ACC112 (cell line): ENCODE results near the gene PYDC1.

Experiments
- H2AFZ ChIP-seq: fragments of 200-600 bp; sonication (generic); one replicate; pipeline ENCODE4 v1.6.0; 2017; ENCODE audit warnings: antibody characterized with exemption, low read length; ENCODE audit not compliant: unreplicated experiment
- H3K27ac ChIP-seq: fragments of 200-600 bp; sonication (generic); 2 replicates; pipeline ENCODE4 v1.5.1; 2014; ENCODE audit warnings: low read depth, mild to moderate bottlenecking, antibody characterized with exemption, low read length, moderate library complexity
- H3K27me3 ChIP-seq: fragments of 200-600 bp; sonication (generic); 2 replicates; pipeline ENCODE4 v1.6.1; 2014; ENCODE audit warnings: mild to moderate bottlenecking, antibody characterized with exemption, low read length, moderate library complexity, mixed read lengths; ENCODE audit not compliant: insufficient read depth
- H3K36me3 ChIP-seq: fragments of 200-600 bp; sonication (generic); 2 replicates; pipeline ENCODE4 v1.6.1; 2016; ENCODE audit warnings: mild to moderate bottlenecking, antibody characterized with exemption, low read length, moderate library complexity, mixed read lengths; ENCODE audit not compliant: insufficient read depth
- H3K4me1 ChIP-seq: fragments of 200-600 bp; sonication (generic); one replicate; pipeline ENCODE4 v1.6.1; 2016; ENCODE audit warnings: low read length, mixed read lengths; ENCODE audit not compliant: insufficient read depth, unreplicated experiment, control insufficient read depth
- H3K4me3 ChIP-seq: fragments of 200-600 bp; sonication (generic); 2 replicates; pipeline ENCODE4 v1.5.1; 2014; ENCODE audit warnings: mild to moderate bottlenecking, low read depth, low read length
- H3K79me2 ChIP-seq: fragments of 200-600 bp; sonication (generic); one replicate; pipeline ENCODE4 v1.6.0; 2016; ENCODE audit warnings: low read length; ENCODE audit not compliant: control insufficient read depth, unreplicated experiment, insufficient read depth

Gene PYDC1

GRCh38 chr16:31216422-31217135 lies at the start of gene PYDC1:
Gene PYDC1, minus strand, starts transcription at chr16:31217135. Its CDS starts 107 bp downstream, at chr16:31217028.
- peaks cover 8% of the 10 kb centered on the region for H3K4me1 ChIP-seq
- peaks cover 60% of the 10 kb centered on the region for H3K27me3 ChIP-seq
- no peaks in the 10 kb centered on the region for H3K79me2 ChIP-seq
- H2AFZ ChIP-seq = no peak within 1 kb of the TSS
- H3K27ac ChIP-seq = no peak within 1 kb of the TSS
- H3K36me3 ChIP-seq = no peaks in the 10 kb centered on the region
- no peak within 1 kb of the TSS for H3K4me3 ChIP-seq

- H3K79me2 ChIP-seq = no peaks in the 10 kb centered on the region
- H3K27me3 ChIP-seq = peaks cover 60% of the 10 kb centered on the region
- peaks cover 3% of the 10 kb centered on the region for H3K4me1 ChIP-seq
- H3K36me3 ChIP-seq = no peaks in the 10 kb centered on the region
- H3K27ac ChIP-seq = no peak overlapping the region
- no peak overlapping the region for H3K4me3 ChIP-seq
- H2AFZ ChIP-seq = no peak overlapping the region
Measured at GRCh38 chr16:31265329-31266245, 48.7 kb upstream of the PYDC1 start.

- no peaks in the 10 kb centered on the region for H3K36me3 ChIP-seq
Measured at GRCh38 chr16:31262084-31262483, 45.1 kb upstream of the PYDC1 start.

GRCh38 chr16:31260136-31260931 lies 43.4 kb upstream of the PYDC1 start:
- Histone ChIP-seq H3K79me2 (no peaks in the 10 kb centered on the region), H3K36me3 (no peaks in the 10 kb centered on the region), H3K27me3 (peaks cover 57% of the 10 kb centered on the region), H2AFZ (no peak overlapping the region), H3K4me3 (no peak overlapping the region), H3K27ac (no peak overlapping the region), H3K4me1 (no peaks in the 10 kb centered on the region)

More at GRCh38 chr16:31262084-31262483, 45.1 kb upstream of the PYDC1 start:
- no peak overlapping the region for H3K4me3 ChIP-seq
- H3K27ac ChIP-seq = no peak overlapping the region
- H3K27me3 ChIP-seq = peaks cover 53% of the 10 kb centered on the region
- H2AFZ ChIP-seq = no peak overlapping the region
- peaks cover 3% of the 10 kb centered on the region for H3K4me1 ChIP-seq
- H3K79me2 ChIP-seq = no peaks in the 10 kb centered on the region

GRCh38 chr16:31258366-31258765 lies 41.4 kb upstream of the PYDC1 start:
- Histone ChIP-seq H3K36me3 (no peaks in the 10 kb centered on the region), H3K27me3 (peaks cover 54% of the 10 kb centered on the region), H3K27ac (no peak overlapping the region), H3K4me1 (no peaks in the 10 kb centered on the region), H3K4me3 (no peak overlapping the region), H2AFZ (no peak overlapping the region), H3K79me2 (no peaks in the 10 kb centered on the region)

- H3K79me2 ChIP-seq = no peaks in the 10 kb centered on the region
- no peak overlapping the region for H3K4me3 ChIP-seq
- peaks cover 45% of the 10 kb centered on the region for H3K27me3 ChIP-seq
- H2AFZ ChIP-seq = no peak overlapping the region
- H3K4me1 ChIP-seq = no peaks in the 10 kb centered on the region
- H3K27ac ChIP-seq = no peak overlapping the region
- no peaks in the 10 kb centered on the region for H3K36me3 ChIP-seq
Measured at GRCh38 chr16:31256466-31256865, 39.5 kb upstream of the PYDC1 start.

GRCh38 chr16:31253642-31254045 lies 36.7 kb upstream of the PYDC1 start:
- no peak overlapping the region for H3K4me3 ChIP-seq
- H3K27me3 ChIP-seq = peaks cover 29% of the 10 kb centered on the region
- H3K79me2 ChIP-seq = no peaks in the 10 kb centered on the region
- H3K36me3 ChIP-seq = no peaks in the 10 kb centered on the region
- H3K27ac ChIP-seq = no peak overlapping the region
- H3K4me1 ChIP-seq = no peaks in the 10 kb centered on the region
- H2AFZ ChIP-seq = no peak overlapping the region

- Histone ChIP-seq H3K79me2 (no peaks in the 10 kb centered on the region), H3K27me3 (peaks cover 39% of the 10 kb centered on the region), H3K27ac (no peak overlapping the region), H2AFZ (no peak overlapping the region), H3K36me3 (no peaks in the 10 kb centered on the region), H3K4me3 (no peak overlapping the region), H3K4me1 (no peaks in the 10 kb centered on the region)
Measured at GRCh38 chr16:31251435-31251834, 34.5 kb upstream of the PYDC1 start.

GRCh38 chr16:31250782-31251384 lies 33.9 kb upstream of the PYDC1 start:
- Histone ChIP-seq H3K27me3 (peaks cover 39% of the 10 kb centered on the region), H3K4me3 (no peak overlapping the region), H3K4me1 (no peaks in the 10 kb centered on the region), H3K27ac (no peak overlapping the region), H3K79me2 (no peaks in the 10 kb centered on the region), H3K36me3 (no peaks in the 10 kb centered on the region), H2AFZ (no peak overlapping the region)

GRCh38 chr16:31248344-31248743 lies 31.4 kb upstream of the PYDC1 start:
- Histone ChIP-seq H3K36me3 (no peaks in the 10 kb centered on the region), H3K4me1 (no peaks in the 10 kb centered on the region), H3K79me2 (no peaks in the 10 kb centered on the region), H3K4me3 (no peak overlapping the region), H3K27ac (no peak overlapping the region), H3K27me3 (peaks cover 45% of the 10 kb centered on the region), H2AFZ (no peak overlapping the region)
